Stimulated activated CD8-positive, alpha-beta memory T cell treated with anti-CD3 and anti-CD28 coated beads, Interleukin-15, amount 100 ng/mL, for 24 hours (primary cell): ENCODE data around the gene SUPT6H.

ENCODE experiments used
- DNase-seq: peaks from one replicate; pipeline ENCODE4 v3.0.0-alpha.2; 2020; ENCODE audit warnings: low read depth

Gene SUPT6H

GRCh38 chr17:28661635-28662526, at the start of gene SUPT6H, which contains the start of gene SDF2:
Gene SUPT6H, plus strand, starts transcription at chr17:28662205. Its CDS starts 11,197 bp downstream, at chr17:28673402.
Gene SDF2, minus strand, starts transcription at chr17:28661906. Its CDS starts 30 bp downstream, at chr17:28661876.
- DNase-seq: peak; percentile 90

GRCh38 chr17:28612531-28612930, 49.5 kb upstream of the SUPT6H start:
- DNase-seq: no peak

GRCh38 chr17:28612936-28613872, 48.8 kb upstream of the SUPT6H start:
- no peak for DNase-seq

DNA sequence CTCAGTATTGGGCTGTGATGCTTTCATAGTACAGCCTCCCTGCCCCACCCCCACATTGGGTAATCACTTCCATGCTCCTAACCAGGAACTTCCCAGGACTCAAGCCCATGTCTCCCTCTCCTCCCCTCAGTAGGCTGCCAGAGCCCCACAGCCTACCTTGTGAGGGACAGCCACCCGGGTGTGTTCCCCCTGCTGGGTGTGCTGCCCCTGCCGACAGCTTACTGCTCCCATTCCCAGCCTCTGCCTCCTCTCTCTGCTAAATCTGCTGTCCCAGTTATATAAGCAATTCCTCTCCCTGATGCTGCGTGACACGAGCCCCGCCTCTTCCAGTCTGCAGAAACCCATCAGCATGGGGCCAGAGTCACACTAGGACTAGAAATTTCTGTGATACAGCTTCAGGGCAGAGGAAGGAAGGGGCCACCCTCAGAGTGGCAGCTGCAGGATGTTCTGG, 48.0 kb upstream of the SUPT6H start, which contains the start of gene RSKR:
TSS of gene RSKR (minus strand) at position 255 of the 451 bp plus-strand sequence. CDS start at position 231, 24 bp downstream.
- DNase-seq: no peak

- DNase-seq: no peak
Measured at GRCh38 chr17:28615260-28615940, 46.6 kb upstream of the SUPT6H start.

GRCh38 chr17:28616281-28616680, 45.7 kb upstream of the SUPT6H start:
- DNase-seq: no peak

DNA sequence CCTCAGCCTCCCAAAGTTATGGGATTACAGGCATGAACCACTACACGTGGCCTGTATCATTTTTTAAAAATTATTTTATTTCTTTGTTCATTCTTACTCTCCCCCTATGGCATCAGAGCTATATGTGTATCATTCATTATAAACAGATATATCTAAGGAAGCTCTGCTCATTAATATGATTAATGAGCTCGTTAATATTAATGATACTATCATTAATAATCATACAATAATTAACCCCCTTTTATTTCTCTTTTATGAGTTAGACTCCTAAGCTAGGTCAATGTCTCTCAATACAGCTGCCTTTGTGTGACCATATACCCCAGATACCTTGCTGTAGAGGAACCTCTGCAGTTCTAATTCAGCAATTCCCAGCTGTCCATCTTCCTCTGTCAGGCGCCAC, 43.5 kb upstream of the SUPT6H start:
- DNase-seq: no peak

DNA sequence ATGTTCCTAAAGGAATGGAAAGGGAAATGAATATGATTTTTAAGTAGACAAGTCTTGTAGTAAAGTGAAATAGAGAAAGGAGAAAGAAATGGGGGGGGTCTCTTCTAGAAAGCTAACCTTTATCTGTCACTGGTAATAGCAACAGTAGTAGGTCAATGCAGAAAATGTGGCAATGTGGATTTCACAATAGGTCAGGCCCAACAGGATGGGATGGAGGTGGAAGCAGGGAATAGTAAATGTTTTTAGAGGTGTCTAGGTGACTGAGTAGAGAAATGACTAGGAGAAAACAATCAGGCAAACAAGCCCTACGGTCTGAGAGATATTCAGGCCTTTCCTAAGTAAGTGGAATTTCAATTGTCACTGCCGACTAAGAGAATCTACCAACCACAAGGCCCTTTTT, 42.0 kb upstream of the SUPT6H start:
- DNase-seq: no peak

- no peak for DNase-seq
Measured at GRCh38 chr17:28622186-28622585, 39.8 kb upstream of the SUPT6H start.

DNA sequence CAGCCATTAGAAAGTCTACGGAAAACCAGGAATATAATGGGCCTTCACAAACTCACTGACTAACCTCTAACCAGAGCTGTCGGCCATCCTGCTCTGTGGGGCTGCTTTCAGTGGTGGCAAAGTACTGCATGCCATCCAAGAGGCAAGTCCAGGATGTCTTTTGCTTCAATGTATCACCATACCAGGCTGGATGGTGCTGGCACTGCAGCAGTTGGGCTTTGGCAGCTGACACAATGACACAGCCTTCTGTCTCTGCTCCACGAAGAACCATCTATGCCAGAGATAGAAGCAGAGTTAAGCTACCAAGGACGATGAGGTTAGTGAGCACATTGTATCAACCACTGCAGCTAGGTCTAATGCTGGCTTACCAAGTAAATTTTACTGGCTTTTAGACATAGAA, 38.3 kb upstream of the SUPT6H start:
- no peak for DNase-seq

- DNase-seq: no peak
Measured at GRCh38 chr17:28624148-28624547, 37.9 kb upstream of the SUPT6H start.

- DNase-seq: no peak
Measured at GRCh38 chr17:28626818-28627217, 35.2 kb upstream of the SUPT6H start.

DNA sequence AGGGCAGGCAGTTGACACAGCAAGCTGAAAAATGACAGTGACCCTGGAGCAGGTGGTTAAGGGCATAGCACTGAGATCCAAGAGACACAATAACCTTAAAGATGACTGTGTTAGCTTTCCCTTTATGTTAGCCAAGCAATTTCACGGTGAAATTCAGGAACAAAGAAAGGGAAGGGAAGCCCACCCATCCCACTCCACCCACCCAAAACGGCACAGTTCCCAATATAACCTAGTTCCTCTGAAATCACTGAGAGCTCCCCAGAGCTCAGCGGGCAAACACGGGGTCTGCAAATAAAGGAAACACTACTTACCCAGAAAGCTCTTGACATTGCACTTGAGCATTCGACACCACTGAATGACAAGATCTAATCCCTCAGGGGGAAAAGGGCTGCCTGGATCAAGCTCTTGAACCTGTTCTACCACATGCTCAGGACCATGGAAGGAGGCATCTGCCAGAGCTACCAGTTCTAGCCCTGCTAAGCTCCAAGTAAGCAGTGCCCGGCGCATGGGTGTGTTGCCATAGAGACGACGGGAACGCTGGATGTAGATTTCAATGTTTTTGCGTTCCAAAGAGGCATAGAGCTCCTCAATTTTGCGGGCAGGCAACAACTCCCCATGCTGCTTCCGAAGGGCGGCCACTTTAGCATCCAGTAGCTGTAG, 27.7 kb upstream of the SUPT6H start:
- DNase-seq: no peak

DNA sequence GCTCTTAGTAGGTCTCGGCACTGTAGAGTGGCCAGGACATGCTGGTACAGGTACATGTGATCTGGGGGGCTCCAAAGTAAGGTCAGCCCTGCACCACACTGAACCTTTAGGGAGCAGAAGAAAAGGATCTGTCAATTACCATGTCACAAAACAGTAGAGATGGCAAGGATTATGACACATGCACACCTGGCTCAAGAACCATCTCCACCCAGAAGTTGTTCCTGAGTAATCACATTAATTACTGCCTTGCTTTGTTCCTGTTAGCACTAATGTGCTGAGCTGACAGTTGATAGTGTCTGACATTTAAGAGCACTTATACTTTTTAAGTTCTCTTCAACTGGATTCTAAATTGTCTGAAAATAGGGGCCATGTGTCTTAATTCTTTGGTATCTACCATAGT, 26.5 kb upstream of the SUPT6H start:
- no peak for DNase-seq

DNA sequence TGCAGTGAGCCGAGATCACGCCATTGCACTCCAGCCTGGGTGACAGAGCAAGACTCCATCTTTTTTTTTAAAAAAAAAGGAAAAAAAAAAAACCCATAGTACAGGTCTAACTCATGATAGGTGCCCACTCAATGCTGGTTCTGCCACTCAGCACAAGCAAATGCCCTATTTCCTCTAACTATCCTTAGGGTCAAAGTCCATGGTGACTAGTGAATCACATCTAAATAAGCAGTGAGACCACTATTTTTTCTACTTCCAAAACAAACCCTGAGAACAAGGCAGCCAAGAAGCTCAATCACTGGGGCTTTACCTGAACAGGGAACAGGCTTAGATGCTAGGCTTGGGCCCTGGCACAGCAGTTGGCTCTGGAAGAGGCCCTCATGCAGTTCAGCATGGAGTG, 20.4 kb upstream of the SUPT6H start:
- no peak for DNase-seq

- no peak for DNase-seq
Measured at GRCh38 chr17:28643983-28644786, 17.8 kb upstream of the SUPT6H start.

- peak; percentile 81 for DNase-seq
Measured at GRCh38 chr17:28644787-28645575, 17.0 kb upstream of the SUPT6H start, which contains the start of gene BLTP2. Gene BLTP2, minus strand, starts transcription at chr17:28645158. Its CDS starts 102 bp downstream, at chr17:28645056.

GRCh38 chr17:28645576-28645939, 16.4 kb upstream of the SUPT6H start:
- no peak for DNase-seq

GRCh38 chr17:28646039-28646754, 15.8 kb upstream of the SUPT6H start:
- no peak for DNase-seq
